Activated CD8-positive, alpha-beta memory T cell treated with anti-CD3 and anti-CD28 coated beads for 36 hours (primary cell): Measurements from ENCODE around the gene IRS1. TPM values are rescaled to one million over a fixed set of nuclear protein-coding genes. Genes with fewer than 3 reads are reported as not detected.

Experiments
- CTCF ChIA-PET: fragments of 350-600 bp; sonication (Branson Sonifier 250); formaldehyde crosslinking; loops from one replicate; lab custom pipeline; 2021; ENCODE audit warnings: antibody characterized with exemption; lab: Charles Lee
- POLR2A ChIA-PET: fragments of 350-600 bp; sonication (Branson Sonifier 250); formaldehyde crosslinking; loops from one replicate; lab custom pipeline; 2021; ENCODE audit warnings: antibody characterized with exemption; lab: Charles Lee
- total RNA-seq, 2 experiments: library from RNA; stranded (reverse); gene quantifications; one replicate each; pipeline ENCODE4 v1.2.3, GENCODE V29; 2021

The IRS1 gene
- total RNA-seq, 2 experiments from 2014 or later = 3.7 to 4.8 TPM

- ChIA-PET POLR2A (interaction anchor here (0.7 kb wide), 1 partner anchor 98 kb away, joined by 5 read pairs; no protein-coding TSS in a partner anchor), CTCF (interaction anchor here (1.7 kb wide), 1 partner anchor 23 kb away, joined by 5 read pairs; no protein-coding TSS in a partner anchor)
Observed at GRCh38 chr2:226772389-226773179, 27.0 kb downstream of the IRS1 start.

GRCh38 chr2:226771067-226771466 lies 28.6 kb downstream of the IRS1 start:
- ChIA-PET POLR2A (interaction anchor here (0.6 kb wide), 1 partner anchor 1906 kb away, joined by 3 read pairs; no protein-coding TSS in a partner anchor), CTCF (interaction anchor here (1.7 kb wide), 1 partner anchor 24 kb away, joined by 5 read pairs; no protein-coding TSS in a partner anchor)

GRCh38 chr2:226767056-226767813 lies 32.4 kb downstream of the IRS1 start:
- POLR2A ChIA-PET = no interaction called here
- CTCF ChIA-PET = no interaction called here

- POLR2A ChIA-PET = no interaction called here
Observed at GRCh38 chr2:226766352-226767055, 33.1 kb downstream of the IRS1 start.

GRCh38 chr2:226763320-226763719 lies 36.3 kb downstream of the IRS1 start:
- ChIA-PET CTCF (no interaction called here), POLR2A (no interaction called here)

More at GRCh38 chr2:226766352-226767055, 33.1 kb downstream of the IRS1 start:
- CTCF ChIA-PET = no interaction called here

GRCh38 chr2:226761195-226761583 lies 38.4 kb downstream of the IRS1 start:
- ChIA-PET CTCF (no interaction called here), POLR2A (interaction anchor here (0.6 kb wide), 1 partner anchor 1096 kb away, joined by 5 read pairs; no protein-coding TSS in a partner anchor)

- CTCF ChIA-PET = no interaction called here
- POLR2A ChIA-PET = interaction anchor here (0.6 kb wide), 1 partner anchor 1095 kb away, joined by 5 read pairs; no protein-coding TSS in a partner anchor
Observed at GRCh38 chr2:226760412-226761194, 39.0 kb downstream of the IRS1 start.

GRCh38 chr2:226759768-226760167 lies 39.9 kb downstream of the IRS1 start:
- POLR2A ChIA-PET = no interaction called here
- CTCF ChIA-PET = no interaction called here

- CTCF ChIA-PET = no interaction called here
- POLR2A ChIA-PET = no interaction called here
Observed at GRCh38 chr2:226758921-226759640, 40.5 kb downstream of the IRS1 start.

- ChIA-PET POLR2A (no interaction called here), CTCF (no interaction called here)
Observed at GRCh38 chr2:226756131-226756530, 43.5 kb downstream of the IRS1 start.

GRCh38 chr2:226755631-226756030 lies 44.0 kb downstream of the IRS1 start:
- ChIA-PET POLR2A (no interaction called here), CTCF (interaction anchor here (1.0 kb wide), 1 partner anchor 45 kb away, joined by 3 read pairs; no protein-coding TSS in a partner anchor)

GRCh38 chr2:226754821-226755604 lies 44.6 kb downstream of the IRS1 start:
- CTCF ChIA-PET = interaction anchor here (1.0 kb wide), 1 partner anchor 45 kb away, joined by 3 read pairs; no protein-coding TSS in a partner anchor
- POLR2A ChIA-PET = no interaction called here

- CTCF ChIA-PET = no interaction called here
- POLR2A ChIA-PET = no interaction called here
Observed at GRCh38 chr2:226752887-226753286, 46.7 kb downstream of the IRS1 start.

- POLR2A ChIA-PET = no interaction called here
- CTCF ChIA-PET = no interaction called here
Observed at GRCh38 chr2:226747288-226747687, 52.3 kb downstream of the IRS1 start.

GRCh38 chr2:226746196-226746800 lies 53.3 kb downstream of the IRS1 start:
- ChIA-PET POLR2A (no interaction called here), CTCF (interaction anchor here (0.7 kb wide), 1 partner anchor 80 kb away, joined by 4 read pairs; no protein-coding TSS in a partner anchor)

- CTCF ChIA-PET = no interaction called here
- POLR2A ChIA-PET = no interaction called here
Observed at GRCh38 chr2:226743915-226744314, 55.7 kb downstream of the IRS1 start.

GRCh38 chr2:226742347-226742746 lies 57.3 kb downstream of the IRS1 start:
- CTCF ChIA-PET = no interaction called here
- POLR2A ChIA-PET = no interaction called here
